Measurements from ENCODE around the gene HDAC6. TPM values are rescaled to one million over a fixed set of nuclear protein-coding genes. Genes with fewer than 3 reads are reported as not detected.

The HDAC6 gene
- total and polyA plus RNA-seq, 10 of the 15 experiments (the other 5 are each of a cell fraction or from before 2014, with no cell fraction given): 8.3 to 47.0 (median 34.1) TPM

DNA sequence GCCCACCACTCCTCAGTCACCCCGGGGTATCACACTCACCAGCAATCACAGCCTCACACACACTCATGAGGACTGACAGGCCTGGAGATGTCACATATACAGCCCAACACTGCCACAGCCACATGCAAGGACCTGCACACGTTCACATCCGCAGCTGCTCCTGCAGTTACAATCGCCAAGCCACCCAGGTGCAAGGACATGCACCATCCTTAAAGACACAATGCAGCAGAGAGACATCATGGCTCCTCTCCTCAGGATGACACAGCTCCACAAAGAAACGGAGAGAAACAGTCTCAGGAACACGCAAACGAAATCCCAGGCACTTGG is 32.5 kb downstream of the HDAC6 start:
- POLR2A ChIA-PET: no interaction called here
- no peaks in the 10 kb centered on the region for H3K36me3 ChIP-seq (ENCODE audit: control insufficient read depth in 2 of 2, insufficient read depth in 2 of 2, low read length in 1 of 2)

More for the DNA sequence above, 32.5 kb downstream of the HDAC6 start:
- Histone ChIP-seq H3K9me3 (replicated peaks; ENCODE audit: control insufficient read depth, insufficient read depth, low read length) (no peaks in the 10 kb centered on the region; the same call in 2 of the 3 replicates), H3K27me3 (replicated peaks in 1 of 2; ENCODE audit: control insufficient read depth in 2 of 2, insufficient read depth in 2 of 2, low read length in 1 of 2) (no peaks in the 10 kb centered on the region), H3K27ac (ENCODE audit: control insufficient read depth, insufficient read depth) (no peak overlapping the region), H2AFZ (ENCODE audit: control insufficient read depth, low read depth, low read length) (no peak overlapping the region), H4K20me1 (ENCODE audit: control insufficient read depth, insufficient read depth) (no peaks in the 10 kb centered on the region), H3K4me2 (ENCODE audit: control insufficient read depth, insufficient read depth) (no peak overlapping the region), H3K4me3 (no peak overlapping the region), H3K4me1 (ENCODE audit: control insufficient read depth, insufficient read depth, low read length) (no peaks in the 10 kb centered on the region), H3K9ac (ENCODE audit: control insufficient read depth, insufficient read depth, low read length) (no peak overlapping the region), H3K79me2 (ENCODE audit: control insufficient read depth, insufficient read depth, low read length) (no peaks in the 10 kb centered on the region)
- FAIRE-seq: no peak
- BruUV-seq (replicated peaks): no TSS peak
- intact Hi-C loops (cut with micrococcal nuclease; ENCODE audit: unreplicated experiment) (no loop called here), in situ Hi-C loops (cut with MboI) (no loop called here)
- ChIA-PET SMC1A (ENCODE audit: uncharacterized antibody, unreplicated experiment) (no interaction called here), CTCF (no interaction called here), RAD21 (ENCODE audit: unreplicated experiment) (no interaction called here)
- no peak for ATAC-seq
- 39% methylated on average over 7 of the region's 7 CpGs for WGBS (ENCODE audit: insufficient coverage, insufficient replicate concordance, low lambda C conversion rate, missing lambda C conversion rate)
- DNase-seq (ENCODE audit: low read depth, low spot score): no peak
- TF ChIP-seq NFIC (IDR thresholded peaks at IDR 0.05; ENCODE audit: low read depth, low read length) (no peak), FOS (IDR thresholded peaks at IDR 0.05; ENCODE audit: borderline replicate concordance, extremely low read depth, insufficient read length) (no peak), TAF1 (IDR thresholded peaks at IDR 0.05; ENCODE audit: borderline replicate concordance, low read depth, low read length) (no peak), SPI1 (IDR thresholded peaks at IDR 0.05; ENCODE audit: borderline replicate concordance, insufficient read depth, low read depth, low read length) (no peak), ZBTB11 (CRISPR knock-in tag; IDR thresholded peaks at IDR 0.05) (no peak), GATAD2B (conservative IDR thresholded peaks at IDR 0.05; ENCODE audit: low read depth) (no peak), WRNIP1 (IDR thresholded peaks at IDR 0.05; ENCODE audit: borderline replicate concordance, low read depth, low read length) (no peak), NR2C2 (IDR thresholded peaks at IDR 0.05; ENCODE audit: borderline replicate concordance, control insufficient read depth, insufficient read length, low read depth) (no peak), RB1 (IDR thresholded peaks at IDR 0.05; ENCODE audit: borderline replicate concordance) (no peak), ATF7 (IDR thresholded peaks at IDR 0.05; ENCODE audit: low read depth) (no peak), NRF1 (conservative IDR thresholded peaks at IDR 0.05; ENCODE audit: low read depth, low read length) (no peak), MXI1 (IDR thresholded peaks at IDR 0.05; ENCODE audit: low read depth, low read length) (no peak), TARDBP (IDR thresholded peaks at IDR 0.05; ENCODE audit: borderline replicate concordance) (no peak), ZSCAN29 (IDR thresholded peaks at IDR 0.05) (no peak), KLF5 (IDR thresholded peaks at IDR 0.05; ENCODE audit: partially characterized antibody) (no peak), RFX5 (IDR thresholded peaks at IDR 0.05; ENCODE audit: low read depth, low read length) (no peak), TBL1XR1 (IDR thresholded peaks at IDR 0.05; ENCODE audit: low read depth, low read length) (no peak), CTCF (IDR thresholded peaks at IDR 0.05 in 2 of 3, conservative IDR thresholded peaks at IDR 0.05 in 1 of 3; ENCODE audit: control insufficient read depth in 2 of 3, extremely low read depth in 1 of 3, insufficient read depth in 1 of 3, low read depth in 3 of 3, low read length in 3 of 3) (no peak), EGR1 (IDR thresholded peaks at IDR 0.05; ENCODE audit: borderline replicate concordance in 1 of 2, low read depth in 2 of 2, low read length in 2 of 2) (no peak), RAD51 (IDR thresholded peaks at IDR 0.05) (no peak)
